ENCODE data around the gene FAM83E. TPM values are rescaled to one million over a fixed set of nuclear protein-coding genes. Genes with fewer than 3 reads are reported as not detected.

The FAM83E gene
- total RNA-seq, 1 experiment from 2014 or later: 8.8 TPM

DNA sequence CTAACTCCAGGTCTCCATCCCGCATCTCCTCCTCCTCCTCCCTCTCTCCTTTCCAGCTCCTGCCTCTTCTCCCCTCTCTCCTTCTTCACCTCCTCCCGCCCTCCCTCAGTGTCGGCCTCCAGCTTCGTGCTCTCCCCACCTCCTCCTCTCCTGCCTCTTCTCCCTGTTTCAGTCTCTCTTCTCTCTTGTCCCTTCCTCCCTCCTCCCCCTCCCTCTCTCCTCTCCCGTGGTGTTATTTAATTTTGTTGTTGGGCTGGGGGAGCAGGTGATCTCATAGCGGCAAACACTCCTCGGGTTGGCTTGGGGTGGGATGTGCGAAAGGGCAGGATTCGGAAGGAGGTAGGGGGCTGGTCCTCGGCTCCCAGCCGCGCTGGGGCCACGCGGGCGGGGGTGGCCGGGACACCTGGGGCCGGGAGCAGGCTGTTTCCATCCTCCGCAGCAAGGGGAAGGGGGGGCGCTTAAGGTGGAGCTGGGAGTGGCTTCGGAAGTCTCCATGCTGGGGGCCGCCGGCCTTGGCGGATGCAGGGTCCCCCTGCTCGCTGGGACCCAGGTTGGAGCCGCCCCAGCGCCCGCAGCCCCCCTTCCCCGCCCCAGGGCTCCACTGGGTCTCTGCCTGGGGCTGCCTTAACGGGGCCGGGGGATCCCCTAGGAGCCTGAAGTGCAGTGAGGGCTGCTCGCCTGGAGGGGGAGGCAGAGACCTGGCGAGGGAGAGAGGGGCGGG lies 31.3 kb upstream of the FAM83E start, which contains the start of gene CA11 (continued):
- TF ChIP-seq, protein P1, sequence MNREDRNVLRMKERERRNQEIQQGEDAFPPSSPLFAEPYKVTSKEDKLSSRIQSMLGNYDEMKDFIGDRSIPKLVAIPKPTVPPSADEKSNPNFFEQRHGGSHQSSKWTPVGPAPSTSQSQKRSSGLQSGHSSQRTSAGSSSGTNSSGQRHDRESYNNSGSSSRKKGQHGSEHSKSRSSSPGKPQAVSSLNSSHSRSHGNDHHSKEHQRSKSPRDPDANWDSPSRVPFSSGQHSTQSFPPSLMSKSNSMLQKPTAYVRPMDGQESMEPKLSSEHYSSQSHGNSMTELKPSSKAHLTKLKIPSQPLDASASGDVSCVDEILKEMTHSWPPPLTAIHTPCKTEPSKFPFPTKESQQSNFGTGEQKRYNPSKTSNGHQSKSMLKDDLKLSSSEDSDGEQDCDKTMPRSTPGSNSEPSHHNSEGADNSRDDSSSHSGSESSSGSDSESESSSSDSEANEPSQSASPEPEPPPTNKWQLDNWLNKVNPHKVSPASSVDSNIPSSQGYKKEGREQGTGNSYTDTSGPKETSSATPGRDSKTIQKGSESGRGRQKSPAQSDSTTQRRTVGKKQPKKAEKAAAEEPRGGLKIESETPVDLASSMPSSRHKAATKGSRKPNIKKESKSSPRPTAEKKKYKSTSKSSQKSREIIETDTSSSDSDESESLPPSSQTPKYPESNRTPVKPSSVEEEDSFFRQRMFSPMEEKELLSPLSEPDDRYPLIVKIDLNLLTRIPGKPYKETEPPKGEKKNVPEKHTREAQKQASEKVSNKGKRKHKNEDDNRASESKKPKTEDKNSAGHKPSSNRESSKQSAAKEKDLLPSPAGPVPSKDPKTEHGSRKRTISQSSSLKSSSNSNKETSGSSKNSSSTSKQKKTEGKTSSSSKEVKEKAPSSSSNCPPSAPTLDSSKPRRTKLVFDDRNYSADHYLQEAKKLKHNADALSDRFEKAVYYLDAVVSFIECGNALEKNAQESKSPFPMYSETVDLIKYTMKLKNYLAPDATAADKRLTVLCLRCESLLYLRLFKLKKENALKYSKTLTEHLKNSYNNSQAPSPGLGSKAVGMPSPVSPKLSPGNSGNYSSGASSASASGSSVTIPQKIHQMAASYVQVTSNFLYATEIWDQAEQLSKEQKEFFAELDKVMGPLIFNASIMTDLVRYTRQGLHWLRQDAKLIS (CRISPR knock-in tag; IDR thresholded peaks at IDR 0.05; ENCODE audit: borderline replicate concordance): peak; percentile 72; the same call in 1 of the 2 replicates
- TF ChIP-seq, protein P2, sequence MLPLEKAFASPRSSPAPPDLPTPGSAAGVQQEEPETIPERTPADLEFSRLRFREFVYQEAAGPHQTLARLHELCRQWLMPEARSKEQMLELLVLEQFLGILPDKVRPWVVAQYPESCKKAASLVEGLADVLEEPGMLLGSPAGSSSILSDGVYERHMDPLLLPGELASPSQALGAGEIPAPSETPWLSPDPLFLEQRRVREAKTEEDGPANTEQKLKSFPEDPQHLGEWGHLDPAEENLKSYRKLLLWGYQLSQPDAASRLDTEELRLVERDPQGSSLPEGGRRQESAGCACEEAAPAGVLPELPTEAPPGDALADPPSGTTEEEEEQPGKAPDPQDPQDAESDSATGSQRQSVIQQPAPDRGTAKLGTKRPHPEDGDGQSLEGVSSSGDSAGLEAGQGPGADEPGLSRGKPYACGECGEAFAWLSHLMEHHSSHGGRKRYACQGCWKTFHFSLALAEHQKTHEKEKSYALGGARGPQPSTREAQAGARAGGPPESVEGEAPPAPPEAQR (CRISPR knock-in tag; IDR thresholded peaks at IDR 0.05): no peak
- 0 out of 2 replicates have a peak, but pooled peaks have one; percentile 22 for TF ChIP-seq ZNF281 (CRISPR knock-in tag; IDR thresholded peaks at IDR 0.05)
- TF ChIP-seq NR3C1 (CRISPR knock-in tag; conservative IDR thresholded peaks at IDR 0.05; ENCODE audit: low read depth): no peak
- TF ChIP-seq ESRRA (CRISPR knock-in tag; IDR thresholded peaks at IDR 0.05; ENCODE audit: borderline replicate concordance): no peak

DNA sequence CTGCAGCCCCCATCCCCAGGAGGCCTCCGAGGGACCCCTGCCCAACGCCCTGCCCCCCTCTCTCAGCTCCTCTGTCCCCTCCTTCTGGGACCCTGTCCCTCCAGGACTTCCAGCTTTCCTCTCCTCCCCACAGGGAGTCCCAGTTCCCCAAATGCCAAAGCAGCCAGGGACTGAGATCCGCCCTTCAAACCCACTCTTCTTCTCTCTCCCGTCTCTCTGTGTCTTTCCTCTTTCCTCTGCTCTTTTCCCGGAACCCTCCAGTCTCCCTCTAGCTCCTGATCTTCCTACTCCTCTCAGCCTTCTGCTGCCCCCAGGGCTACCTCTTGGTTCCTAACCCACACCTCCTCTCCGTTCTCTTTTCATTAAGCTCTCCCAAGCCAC lies 30.7 kb upstream of the FAM83E start:
- peak overlapping the region; percentile 84 for H3K27ac Mint-ChIP-seq
- TF ChIP-seq ZNF263 (CRISPR knock-in tag; IDR thresholded peaks at IDR 0.05; ENCODE audit: low read depth) (peak; percentile 66; the same call in 1 of the 2 replicates), GTF2I (CRISPR knock-in tag; conservative IDR thresholded peaks at IDR 0.05) (no peak), NFE2L1 (CRISPR knock-in tag; IDR thresholded peaks at IDR 0.05) (0 out of 2 replicates have a peak, but pooled peaks have one; percentile 19), PRDM15 (CRISPR knock-in tag; IDR thresholded peaks at IDR 0.05) (peak; percentile 91)
- DNase-seq (ENCODE audit: low spot score) (peak; percentile 41), ATAC-seq (no peak; the same call in none of the 2 replicates)
- peaks cover 2% of the 10 kb centered on the region for H3K27me3 Mint-ChIP-seq (ENCODE audit: low read depth)
- H3K36me3 Mint-ChIP-seq: peaks cover 3% of the 10 kb centered on the region; the same call in 1 of the 2 replicates
- peaks cover 9% of the 10 kb centered on the region for H3K4me1 Mint-ChIP-seq
- ChIA-PET POLR2A (interaction anchor here (0.7 to 2.7 kb wide), 12 partner anchors 11 to 165 kb away, joined by 3 to 20 read pairs (median 5); partner anchors contain the start of genes BCAT2, FAM83E, FUT2 and SPHK2), CTCF (interaction anchor here (0.7 to 2.4 kb wide), 39 partner anchors 9 to 580 kb away, joined by 3 to 41 read pairs (median 5); partner anchors contain the start of genes BCAT2, DBP, FUT2 and GYS1)
- H3K9me3 Mint-ChIP-seq: no peaks in the 10 kb centered on the region
- H3K4me3 Mint-ChIP-seq: peak overlapping the region; percentile 85
